Loucy (cell line): ENCODE measurements around the gene ATP1A2.

Experiments
- H2AFZ ChIP-seq: fragments of 200-600 bp; sonication (generic); 2 replicates; pipeline ENCODE4 v1.6.0; 2016; ENCODE audit warnings: antibody characterized with exemption, mild to moderate bottlenecking, low read length, moderate library complexity
- H3F3A ChIP-seq: fragments of 200-600 bp; 2 replicates; pipeline ENCODE4 v1.6.0; 2016; ENCODE audit warnings: antibody characterized with exemption, low read depth, mild to moderate bottlenecking
- H3K27me3 ChIP-seq: fragments of 200-600 bp; sonication (generic); 2 replicates; pipeline ENCODE4 v1.6.1; 2014; ENCODE audit warnings: low read length, mild to moderate bottlenecking; ENCODE audit not compliant: insufficient read depth, poor library complexity, severe bottlenecking
- H3K36me3 ChIP-seq: fragments of 200-600 bp; sonication (generic); 2 replicates; pipeline ENCODE4 v1.6.1; 2016; ENCODE audit warnings: low read length; ENCODE audit not compliant: insufficient read depth
- H3K4me1 ChIP-seq: fragments of 200-600 bp; sonication (generic); 2 replicates; pipeline ENCODE4 v1.5.1; 2014; ENCODE audit warnings: low read length, mild to moderate bottlenecking; ENCODE audit not compliant: insufficient read depth, poor library complexity, severe bottlenecking
- H3K4me2 ChIP-seq: fragments of 200-600 bp; sonication (generic); 2 replicates; pipeline ENCODE4 v1.6.0; 2014; ENCODE audit warnings: antibody characterized with exemption, low read length, low read depth, mild to moderate bottlenecking; ENCODE audit not compliant: poor library complexity, severe bottlenecking
- H3K4me3 ChIP-seq: fragments of 200-600 bp; sonication (generic); 2 replicates; pipeline ENCODE4 v1.5.1; 2014; ENCODE audit warnings: low read length, mild to moderate bottlenecking, mixed read lengths; ENCODE audit not compliant: poor library complexity, severe bottlenecking
- H3K79me2 ChIP-seq: fragments of 200-600 bp; sonication (generic); 2 replicates; pipeline ENCODE4 v1.6.1; 2014; ENCODE audit warnings: low read length; ENCODE audit not compliant: insufficient read depth
- H3K9ac ChIP-seq: fragments of 200-600 bp; sonication (generic); 2 replicates; pipeline ENCODE4 v1.6.0; 2014; ENCODE audit warnings: mild to moderate bottlenecking, low read depth, low read length, moderate library complexity; ENCODE audit not compliant: poor library complexity, severe bottlenecking
- H3K9me2 ChIP-seq: fragments of 200-600 bp; sonication (generic); replicated peaks from 2 replicates; pipeline ENCODE4 v1.6.1; 2016; ENCODE audit warnings: low read depth, low read length, mixed read lengths
- H3K9me3 ChIP-seq: fragments of 200-600 bp; sonication (generic); 2 replicates; pipeline ENCODE4 v1.6.1; 2014; ENCODE audit warnings: mild to moderate bottlenecking, antibody characterized with exemption, low read length, low read depth; ENCODE audit not compliant: insufficient read depth
- H4K20me1 ChIP-seq: fragments of 200-600 bp; sonication (generic); 2 replicates; pipeline ENCODE4 v1.6.0; 2014; ENCODE audit warnings: antibody characterized with exemption, low read length, mild to moderate bottlenecking; ENCODE audit not compliant: insufficient read depth, poor library complexity, severe bottlenecking
- EZH2phosphoT487 ChIP-seq: fragments of 200-600 bp; IDR thresholded peaks from 2 replicates; pipeline ENCODE4 v1.6.1; 2018; ENCODE audit warnings: antibody characterized with exemption, mild to moderate bottlenecking, moderate library complexity, borderline replicate concordance
- TF ChIP-seq, protein P1 (sequence below): fragments of 200-600 bp; sonication (generic); conservative IDR thresholded peaks from 2 replicates; pipeline ENCODE4 v1.5.1; 2014; ENCODE audit warnings: mild to moderate bottlenecking, antibody characterized with exemption, low read length

The ATP1A2 gene

DNA sequence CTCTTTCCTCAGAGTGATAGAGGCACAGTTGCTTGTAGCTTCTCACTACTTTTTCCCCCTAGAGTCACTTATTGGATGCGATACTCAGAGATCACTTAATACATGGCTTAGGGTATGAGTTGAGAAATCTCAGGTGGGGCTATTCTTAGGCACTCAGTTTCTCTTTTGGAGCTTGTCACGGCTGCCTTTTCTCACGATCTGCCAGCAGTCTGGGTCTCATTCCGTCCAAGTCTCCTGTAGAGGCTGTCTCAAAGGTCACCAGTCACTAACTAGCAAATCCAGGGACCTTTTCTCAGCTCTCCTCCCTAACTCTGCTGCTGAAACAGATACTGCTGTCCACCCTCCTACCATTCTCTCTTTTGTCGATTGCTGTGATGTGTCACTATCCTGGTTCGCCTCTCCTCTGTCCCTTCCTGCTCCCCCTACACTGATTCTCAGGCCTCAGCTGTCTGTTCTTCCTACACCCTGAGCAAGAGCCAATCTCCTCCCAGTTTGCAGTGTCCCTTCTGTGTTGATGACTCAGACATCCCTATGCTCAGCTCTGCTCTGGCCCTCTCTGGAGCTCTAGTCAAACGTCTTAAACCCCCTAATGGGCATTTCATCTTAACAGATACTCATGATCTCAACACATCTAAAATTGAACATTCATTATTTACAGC lies 12.4 kb downstream of the ATP1A2 start:
- H3K9me2 ChIP-seq = no peaks in the 10 kb centered on the region
- H3K27me3 ChIP-seq = no peaks in the 10 kb centered on the region
- no peak overlapping the region for H3K4me2 ChIP-seq
- H3K36me3 ChIP-seq = no peaks in the 10 kb centered on the region
- no peaks in the 10 kb centered on the region for H3K9me3 ChIP-seq
- no peaks in the 10 kb centered on the region for H3K79me2 ChIP-seq
- H3K4me3 ChIP-seq = no peak overlapping the region
- H2AFZ ChIP-seq = no peak overlapping the region
- H4K20me1 ChIP-seq = no peaks in the 10 kb centered on the region
- no peaks in the 10 kb centered on the region for H3F3A ChIP-seq
- H3K4me1 ChIP-seq = no peaks in the 10 kb centered on the region
- no peak overlapping the region for H3K9ac ChIP-seq
- TF ChIP-seq EZH2phosphoT487 = no peak
- TF ChIP-seq, protein P1, sequence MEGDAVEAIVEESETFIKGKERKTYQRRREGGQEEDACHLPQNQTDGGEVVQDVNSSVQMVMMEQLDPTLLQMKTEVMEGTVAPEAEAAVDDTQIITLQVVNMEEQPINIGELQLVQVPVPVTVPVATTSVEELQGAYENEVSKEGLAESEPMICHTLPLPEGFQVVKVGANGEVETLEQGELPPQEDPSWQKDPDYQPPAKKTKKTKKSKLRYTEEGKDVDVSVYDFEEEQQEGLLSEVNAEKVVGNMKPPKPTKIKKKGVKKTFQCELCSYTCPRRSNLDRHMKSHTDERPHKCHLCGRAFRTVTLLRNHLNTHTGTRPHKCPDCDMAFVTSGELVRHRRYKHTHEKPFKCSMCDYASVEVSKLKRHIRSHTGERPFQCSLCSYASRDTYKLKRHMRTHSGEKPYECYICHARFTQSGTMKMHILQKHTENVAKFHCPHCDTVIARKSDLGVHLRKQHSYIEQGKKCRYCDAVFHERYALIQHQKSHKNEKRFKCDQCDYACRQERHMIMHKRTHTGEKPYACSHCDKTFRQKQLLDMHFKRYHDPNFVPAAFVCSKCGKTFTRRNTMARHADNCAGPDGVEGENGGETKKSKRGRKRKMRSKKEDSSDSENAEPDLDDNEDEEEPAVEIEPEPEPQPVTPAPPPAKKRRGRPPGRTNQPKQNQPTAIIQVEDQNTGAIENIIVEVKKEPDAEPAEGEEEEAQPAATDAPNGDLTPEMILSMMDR = no peak

DNA sequence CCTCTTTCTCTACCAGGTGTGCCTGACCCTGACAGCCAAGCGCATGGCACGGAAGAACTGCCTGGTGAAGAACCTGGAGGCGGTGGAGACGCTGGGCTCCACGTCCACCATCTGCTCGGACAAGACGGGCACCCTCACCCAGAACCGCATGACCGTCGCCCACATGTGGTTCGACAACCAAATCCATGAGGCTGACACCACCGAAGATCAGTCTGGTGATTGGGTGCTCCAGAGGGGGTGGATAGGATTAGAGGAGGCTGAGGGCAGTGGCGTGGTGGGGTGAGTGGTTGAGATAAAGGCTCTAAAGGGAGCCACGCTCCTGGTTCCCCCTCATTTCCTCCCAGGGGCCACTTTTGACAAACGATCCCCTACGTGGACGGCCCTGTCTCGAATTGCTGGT lies 13.1 kb downstream of the ATP1A2 start:
- Histone ChIP-seq H3F3A (no peaks in the 10 kb centered on the region), H3K79me2 (no peaks in the 10 kb centered on the region), H2AFZ (no peak overlapping the region), H3K9me2 (no peaks in the 10 kb centered on the region), H3K36me3 (no peaks in the 10 kb centered on the region), H3K4me2 (no peak overlapping the region), H4K20me1 (no peaks in the 10 kb centered on the region), H3K4me3 (no peak overlapping the region), H3K4me1 (no peaks in the 10 kb centered on the region), H3K9me3 (no peaks in the 10 kb centered on the region), H3K9ac (no peak overlapping the region), H3K27me3 (no peaks in the 10 kb centered on the region)
- TF ChIP-seq, protein P1 = no peak

DNA sequence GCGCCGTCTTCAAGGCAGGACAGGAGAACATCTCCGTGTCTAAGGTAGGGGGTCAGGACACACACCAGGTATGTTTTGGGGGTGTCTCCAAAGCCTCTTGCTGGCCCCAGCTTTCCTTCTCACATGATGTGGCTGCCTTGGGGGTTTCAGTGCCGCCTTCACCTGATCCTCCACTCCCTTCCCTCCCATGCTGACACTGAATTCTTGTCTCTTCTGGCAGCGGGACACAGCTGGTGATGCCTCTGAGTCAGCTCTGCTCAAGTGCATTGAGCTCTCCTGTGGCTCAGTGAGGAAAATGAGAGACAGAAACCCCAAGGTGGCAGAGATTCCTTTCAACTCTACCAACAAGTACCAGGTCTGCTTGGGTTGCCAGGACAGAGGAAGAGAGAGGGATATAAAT lies 13.5 kb downstream of the ATP1A2 start:
- Histone ChIP-seq H3K36me3 (no peaks in the 10 kb centered on the region), H3K27me3 (no peaks in the 10 kb centered on the region), H3K4me3 (no peak overlapping the region), H3K4me2 (no peak overlapping the region), H3K4me1 (no peaks in the 10 kb centered on the region), H3K9ac (no peak overlapping the region), H3K79me2 (no peaks in the 10 kb centered on the region), H2AFZ (no peak overlapping the region), H3F3A (no peaks in the 10 kb centered on the region), H3K9me3 (no peaks in the 10 kb centered on the region), H3K9me2 (no peaks in the 10 kb centered on the region), H4K20me1 (no peaks in the 10 kb centered on the region)
- TF ChIP-seq EZH2phosphoT487 = no peak
- TF ChIP-seq, protein P1 = no peak
